Activated CD8-positive, alpha-beta memory T cell treated with anti-CD3 and anti-CD28 coated beads, Interleukin-2, amount 50 U/mL, for 1 hour (primary cell): ENCODE data around the gene PURA.

ENCODE experiments used
- DNase-seq: peaks from one replicate; pipeline ENCODE4 v3.0.0-alpha.2; 2020; ENCODE audit errors: extremely low read depth

Gene PURA

GRCh38 chr5:140109759-140110645 is 3.9 kb upstream of the PURA start:
- no peak for DNase-seq

DNA sequence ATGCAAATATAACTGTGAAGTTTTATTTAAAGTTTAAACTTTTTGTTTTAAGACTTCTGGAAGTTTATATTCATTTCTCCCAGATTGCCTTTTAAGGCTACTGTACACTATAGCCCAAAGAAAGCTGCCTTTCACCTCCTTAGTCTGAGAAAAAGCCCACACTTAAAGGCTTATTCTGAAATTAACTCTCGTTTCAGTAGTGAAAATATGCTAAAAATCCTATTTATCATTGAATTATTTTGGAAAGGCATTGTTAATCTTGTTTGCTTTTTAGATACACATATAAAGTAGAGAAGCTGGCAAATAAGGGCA is 3.3 kb upstream of the PURA start:
- no peak for DNase-seq

GRCh38 chr5:140111011-140111858 is 2.7 kb upstream of the PURA start:
- DNase-seq: no peak

- no peak for DNase-seq
Measured at GRCh38 chr5:140111859-140112551, 1.9 kb upstream of the PURA start.

GRCh38 chr5:140112685-140113179 is 1.2 kb upstream of the PURA start:
- no peak for DNase-seq

GRCh38 chr5:140113180-140113698 is 670 bp upstream of the PURA start:
- no peak for DNase-seq

- no peak for DNase-seq
Measured at GRCh38 chr5:140114341-140115185, 654 bp downstream of the PURA start.

- no peak for DNase-seq
Measured at GRCh38 chr5:140115186-140115500, 1.2 kb downstream of the PURA start.

DNA sequence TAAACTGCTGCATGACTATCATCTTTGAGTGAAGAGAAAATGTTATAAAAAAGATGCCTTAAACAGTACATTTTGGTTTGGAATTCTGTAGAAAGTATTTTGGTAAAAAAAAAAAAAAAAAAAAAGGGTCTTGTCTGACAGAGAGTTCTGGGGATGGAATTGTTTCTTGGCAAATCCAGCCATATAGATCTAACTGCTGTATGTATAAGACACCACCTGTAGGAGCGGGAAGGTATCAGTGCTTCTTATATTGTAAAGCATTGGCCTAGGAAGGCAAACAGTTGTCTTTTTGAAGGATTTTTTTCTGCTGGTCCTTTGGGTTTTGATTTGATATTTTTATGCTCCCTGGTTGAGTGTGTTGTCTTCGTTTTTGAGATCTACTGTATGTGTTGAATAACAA is 2.8 kb downstream of the PURA start:
- no peak for DNase-seq

GRCh38 chr5:140117523-140117922 is 3.6 kb downstream of the PURA start:
- DNase-seq: no peak

- DNase-seq: no peak
Measured at GRCh38 chr5:140118302-140118936, 4.5 kb downstream of the PURA start.

DNA sequence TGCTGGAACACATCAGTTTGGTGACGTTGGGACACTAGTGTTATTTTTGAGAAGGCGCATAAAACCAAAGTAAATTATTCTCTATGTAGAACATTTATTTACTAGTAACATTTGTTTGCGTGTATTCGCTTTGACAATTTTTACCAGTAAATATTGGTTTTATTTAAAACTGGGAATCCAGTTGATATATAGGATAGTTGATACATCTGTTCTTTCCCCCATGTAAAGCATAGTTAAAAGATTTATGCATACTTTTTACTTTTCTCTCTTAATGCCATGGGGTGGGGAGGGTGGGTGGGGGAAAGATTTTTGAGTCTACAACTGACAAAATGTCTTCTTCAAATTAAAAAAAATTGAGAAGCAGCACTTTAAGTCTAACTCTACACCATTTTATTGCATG is 11.7 kb downstream of the PURA start, which contains the start of gene IGIP:
Gene IGIP (plus strand): TSS at position 301 of the 400 bp plus-strand sequence. CDS start 2,540 bp downstream, outside the sequence.
- no peak for DNase-seq

GRCh38 chr5:140126315-140127012 is 12.6 kb downstream of the PURA start:
- DNase-seq: no peak

DNA sequence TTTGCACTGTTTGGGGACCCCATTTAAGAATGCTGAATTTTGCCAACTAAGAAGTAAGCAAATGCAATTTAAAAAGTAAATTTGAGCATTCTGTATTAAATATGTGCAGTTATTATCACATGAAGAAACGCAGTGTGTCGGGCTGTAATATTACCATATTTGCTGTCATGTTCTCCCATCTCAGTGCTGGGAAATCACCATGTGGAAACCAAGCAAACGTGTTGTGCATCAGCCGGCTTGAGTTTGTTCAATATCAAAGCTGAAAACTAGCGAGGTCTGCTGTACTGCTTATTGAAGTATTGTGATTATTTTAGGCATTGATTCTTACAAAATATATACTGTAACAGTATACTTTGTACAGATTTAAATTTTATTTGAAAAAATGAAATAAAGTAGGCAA is 14.5 kb downstream of the PURA start:
- DNase-seq: no peak

- no peak for DNase-seq
Measured at GRCh38 chr5:140130949-140131733, 17.2 kb downstream of the PURA start.

GRCh38 chr5:140131967-140132409 is 18.1 kb downstream of the PURA start:
- DNase-seq: no peak

DNA sequence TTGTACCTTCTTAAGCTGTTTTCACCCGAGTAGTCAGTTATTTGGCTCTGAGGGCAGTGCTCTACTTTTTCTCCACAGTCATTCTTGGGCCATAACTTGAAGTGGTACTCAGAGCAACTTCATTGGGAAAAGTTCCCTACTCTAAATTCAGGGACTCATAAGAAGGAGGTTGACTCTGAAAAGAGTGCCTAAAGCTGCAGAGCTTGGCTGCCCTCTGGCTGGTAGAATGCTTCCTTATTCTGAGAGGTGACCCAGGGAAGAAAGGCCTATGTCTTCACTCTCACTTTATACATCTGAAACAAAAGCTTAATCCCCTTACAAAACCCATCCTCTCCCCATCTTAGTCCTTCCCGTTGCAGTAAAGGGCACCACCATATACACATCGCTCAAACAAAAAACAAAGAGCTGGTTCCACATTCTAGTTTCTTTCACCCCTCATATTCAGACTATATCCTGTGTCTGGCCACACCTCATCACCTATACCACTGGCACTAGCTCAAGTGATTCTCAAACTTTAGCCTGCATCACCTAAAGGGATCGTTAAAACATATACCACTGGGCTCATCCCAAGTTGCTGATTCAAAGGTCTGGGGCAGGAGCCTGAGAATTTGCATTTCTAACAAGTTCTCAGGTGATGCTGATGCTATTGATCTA is 19.7 kb downstream of the PURA start:
- DNase-seq: no peak

GRCh38 chr5:140134277-140134935 is 20.5 kb downstream of the PURA start:
- no peak for DNase-seq
